ENCODE measurements around the gene EXOSC1. TPM values are rescaled to one million over a fixed set of nuclear protein-coding genes. Genes with fewer than 3 reads are reported as not detected.
"Not testable (repeated sequence)": the region's sequence is repeated elsewhere in the genome, so short reads cannot be mapped to it uniquely, and the experiment has no call there.

Gene EXOSC1
- total RNA-seq, 1 donor from 2014 or later, result 34.2 TPM

GRCh38 chr10:97483506-97483905 lies 37.7 kb upstream of the EXOSC1 start:
- no peak for TF ChIP-seq CTCF (conservative IDR thresholded peaks at IDR 0.05; ENCODE audit: low read depth, low read length)
- no peak overlapping the region for H3K4me3 ChIP-seq (ENCODE audit: low read depth, low read length)
- no peak for DNase-seq (ENCODE audit: low read depth)

- no peak for TF ChIP-seq CTCF (conservative IDR thresholded peaks at IDR 0.05; ENCODE audit: low read depth, low read length)
- H3K4me3 ChIP-seq (ENCODE audit: low read depth, low read length), result no peak overlapping the region
- no peak for DNase-seq (ENCODE audit: low read depth)
Measured at GRCh38 chr10:97482381-97482780, 36.6 kb upstream of the EXOSC1 start.

- H3K4me3 ChIP-seq (ENCODE audit: low read depth, low read length), result no peak overlapping the region
- no peak for TF ChIP-seq CTCF (conservative IDR thresholded peaks at IDR 0.05; ENCODE audit: low read depth, low read length)
- no peak for DNase-seq (ENCODE audit: low read depth)
Measured at GRCh38 chr10:97481071-97481470, 35.3 kb upstream of the EXOSC1 start.

- DNase-seq (ENCODE audit: low read depth), result no peak
- no peak for TF ChIP-seq CTCF (conservative IDR thresholded peaks at IDR 0.05; ENCODE audit: low read depth, low read length)
- no peak overlapping the region for H3K4me3 ChIP-seq (ENCODE audit: low read depth, low read length)
Measured at GRCh38 chr10:97479939-97480338, 34.1 kb upstream of the EXOSC1 start.

GRCh38 chr10:97479410-97479809 lies 33.6 kb upstream of the EXOSC1 start:
- not testable (repeated sequence) for DNase-seq (ENCODE audit: low read depth); H3K4me3 ChIP-seq (ENCODE audit: low read depth, low read length)

- no peak for DNase-seq (ENCODE audit: low read depth)
- no peak overlapping the region for H3K4me3 ChIP-seq (ENCODE audit: low read depth, low read length)
- TF ChIP-seq CTCF (conservative IDR thresholded peaks at IDR 0.05; ENCODE audit: low read depth, low read length), result no peak
Measured at GRCh38 chr10:97475936-97476594, 30.3 kb upstream of the EXOSC1 start.

GRCh38 chr10:97474918-97475317 lies 29.1 kb upstream of the EXOSC1 start:
- no peak for DNase-seq (ENCODE audit: low read depth)
- no peak for TF ChIP-seq CTCF (conservative IDR thresholded peaks at IDR 0.05; ENCODE audit: low read depth, low read length)

GRCh38 chr10:97468781-97469180 lies 23.0 kb upstream of the EXOSC1 start:
- H3K4me3 ChIP-seq (ENCODE audit: low read depth, low read length); DNase-seq (ENCODE audit: low read depth): not testable (repeated sequence)

More at GRCh38 chr10:97474918-97475317, 29.1 kb upstream of the EXOSC1 start:
- H3K4me3 ChIP-seq (ENCODE audit: low read depth, low read length), result no peak overlapping the region

Measured in epithelial cell of proximal tubule (primary cell).